Measurements from ENCODE around the gene PARN.
A peak's percentile ranks its signal among the peaks of the same experiment; 100 is the strongest.

PARN gene

DNA sequence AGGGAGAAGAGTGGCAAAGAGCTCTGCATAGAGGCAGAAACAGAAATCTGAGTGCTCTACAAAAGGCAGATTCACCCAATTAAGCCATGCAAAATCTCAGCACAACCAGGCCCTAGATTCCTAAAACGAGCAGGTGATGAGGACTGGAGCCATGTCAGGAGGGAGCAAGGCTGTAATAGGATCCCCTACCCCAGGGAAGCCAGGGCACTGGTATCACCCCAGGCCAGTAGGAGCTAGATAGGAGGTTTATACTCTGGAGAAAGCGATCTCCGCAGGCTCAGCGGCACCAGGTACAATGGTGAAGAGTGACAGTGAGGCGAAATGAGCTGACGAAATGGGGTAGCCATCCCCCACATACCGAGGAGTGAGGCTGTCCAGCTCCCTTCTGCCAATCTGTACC is 171.5 kb downstream of the PARN start:
- H3K4me3 ChIP-seq (ENCODE audit: low read length): no peak overlapping the region
- DNase-seq (ENCODE audit: low read depth): no peak
- TF ChIP-seq CTCF (conservative IDR thresholded peaks at IDR 0.05; ENCODE audit: low read length): no peak

DNA sequence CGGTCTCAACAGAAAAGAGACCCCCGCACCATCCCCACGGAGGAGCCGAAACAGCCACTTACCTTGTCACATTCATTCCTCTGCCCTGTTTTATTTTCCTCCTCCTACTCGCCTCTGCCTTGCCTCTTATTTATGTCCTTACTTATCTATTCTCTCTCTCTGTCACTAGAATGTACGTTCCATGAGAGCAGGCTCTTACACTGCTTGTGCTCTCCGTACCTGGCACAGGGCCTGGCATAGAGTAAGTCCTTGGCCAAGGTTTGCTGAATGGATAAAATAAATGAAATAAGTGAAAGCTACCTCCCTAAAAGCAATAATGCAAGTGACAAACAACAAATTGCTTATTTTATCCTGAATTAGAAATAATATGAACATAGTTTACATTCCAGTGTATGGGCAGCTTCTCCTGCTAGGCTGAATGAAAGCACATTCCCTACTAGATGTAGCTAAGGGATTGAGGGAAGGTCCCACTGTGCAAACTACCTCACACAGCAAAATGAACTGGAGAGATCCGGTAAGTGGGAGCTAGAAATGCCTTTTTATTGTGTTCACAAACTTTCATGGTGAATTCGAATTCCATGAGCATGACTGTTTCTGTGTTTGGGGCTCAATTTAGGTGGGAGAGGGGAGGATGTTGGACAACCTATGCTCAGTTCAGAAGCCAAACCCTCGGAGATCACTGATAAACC is 173.1 kb downstream of the PARN start:
- TF ChIP-seq CTCF (conservative IDR thresholded peaks at IDR 0.05; ENCODE audit: low read length): no peak
- no peak for DNase-seq (ENCODE audit: low read depth)
- no peak overlapping the region for H3K4me3 ChIP-seq (ENCODE audit: low read length)

- peak; percentile 41 for DNase-seq (ENCODE audit: low read depth)
- no peak overlapping the region for H3K4me3 ChIP-seq (ENCODE audit: low read length)
- no peak for TF ChIP-seq CTCF (conservative IDR thresholded peaks at IDR 0.05; ENCODE audit: low read length)
These were observed 174.5 kb downstream of the PARN start for GRCh38 chr16:14455573-14455972.

DNA sequence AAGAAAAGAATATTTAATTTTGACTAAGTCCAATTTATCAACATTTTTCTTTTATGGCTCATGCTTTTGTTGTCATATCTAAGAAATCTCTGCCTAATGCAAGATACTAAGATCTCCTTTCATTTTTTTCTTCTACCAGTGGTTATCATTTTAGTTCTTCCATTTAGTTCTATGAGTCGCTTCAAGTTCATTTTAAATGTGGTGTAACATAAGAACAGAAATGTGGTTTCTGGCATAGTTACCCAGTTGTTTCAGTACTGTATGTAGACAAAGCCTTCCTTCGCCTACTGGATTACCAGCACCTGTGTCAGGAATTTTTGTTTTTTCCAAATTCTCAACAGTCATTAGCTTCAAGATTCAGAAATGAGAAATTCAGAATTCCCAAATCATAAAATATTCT is 175.7 kb downstream of the PARN start:
- TF ChIP-seq CTCF (conservative IDR thresholded peaks at IDR 0.05; ENCODE audit: low read length): no peak
- DNase-seq (ENCODE audit: low read depth): peak; percentile 51
- no peak overlapping the region for H3K4me3 ChIP-seq (ENCODE audit: low read length)

DNA sequence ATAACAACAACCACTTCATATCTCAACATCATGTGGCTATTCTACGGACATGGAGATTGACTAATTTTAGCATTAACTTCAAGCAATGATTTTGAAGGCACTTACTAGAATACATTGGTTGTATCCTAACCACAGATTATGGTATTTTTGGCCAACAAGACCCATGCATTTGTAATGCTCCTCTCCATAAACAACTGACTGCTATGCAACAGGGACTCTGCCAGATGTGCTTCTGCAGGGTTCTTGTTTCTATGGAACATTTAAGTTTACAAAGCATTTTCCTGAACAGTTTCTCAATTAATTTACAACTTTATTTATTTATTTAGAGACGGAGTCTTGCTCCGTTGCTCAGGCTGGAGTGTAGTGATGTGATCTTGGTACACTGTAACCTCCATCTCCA is 178.0 kb downstream of the PARN start:
- TF ChIP-seq CTCF (conservative IDR thresholded peaks at IDR 0.05; ENCODE audit: low read length): no peak
- H3K4me3 ChIP-seq (ENCODE audit: low read length): no peak overlapping the region
- peak; percentile 20 for DNase-seq (ENCODE audit: low read depth)

DNA sequence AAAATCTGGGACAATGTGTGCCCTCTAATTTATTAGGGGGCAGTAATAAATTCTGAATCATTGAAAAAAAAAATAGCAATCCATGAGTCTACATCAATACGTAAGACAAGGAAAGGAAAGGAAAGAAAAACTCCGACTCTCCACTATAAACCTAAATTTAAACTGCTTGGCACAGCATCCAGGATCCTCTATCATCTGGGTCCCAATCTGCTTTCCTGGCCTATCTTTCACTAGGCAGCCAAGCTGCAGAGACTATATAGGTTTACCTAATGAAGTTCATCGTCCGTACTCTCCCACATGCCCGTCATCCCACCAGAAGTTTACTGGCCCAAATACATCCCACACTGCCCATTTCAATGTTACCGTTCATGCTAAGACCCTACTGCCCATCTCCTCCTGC is 179.2 kb downstream of the PARN start:
- TF ChIP-seq CTCF (conservative IDR thresholded peaks at IDR 0.05; ENCODE audit: low read length): no peak
- DNase-seq (ENCODE audit: low read depth): no peak
- no peak overlapping the region for H3K4me3 ChIP-seq (ENCODE audit: low read length)

DNA sequence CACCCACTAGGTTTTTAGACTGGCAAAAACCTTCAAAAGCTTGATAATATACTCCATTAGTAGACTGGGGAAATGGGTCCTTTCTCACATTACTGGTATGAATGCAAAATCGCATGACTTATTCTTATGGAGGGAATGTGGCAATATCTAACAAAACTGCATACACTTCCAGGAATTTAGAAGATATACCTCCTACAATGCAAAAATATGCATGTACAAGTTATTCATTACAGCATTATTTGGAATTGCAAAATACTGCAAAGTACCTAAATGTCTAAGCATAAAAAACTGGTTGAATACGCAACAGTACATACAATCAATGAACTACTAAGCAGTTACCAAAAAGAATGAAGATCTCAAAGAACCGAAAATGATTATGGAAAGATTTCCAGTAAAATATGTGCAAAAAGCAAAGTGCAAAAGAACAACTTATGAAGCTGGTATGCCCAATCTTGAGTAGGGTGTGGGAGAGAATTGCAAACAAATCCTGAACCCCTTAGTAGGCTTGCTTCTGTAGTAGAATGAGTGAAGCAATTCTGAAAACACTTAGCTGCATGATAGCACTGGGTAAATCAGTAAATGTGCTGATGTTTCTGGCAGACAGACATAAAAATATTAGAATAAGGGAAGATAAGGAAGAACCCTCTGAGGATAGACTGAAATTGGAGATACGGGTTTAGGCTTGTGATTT is 180.1 kb downstream of the PARN start:
- peak; percentile 49 for DNase-seq (ENCODE audit: low read depth)
- no peak overlapping the region for H3K4me3 ChIP-seq (ENCODE audit: low read length)
- no peak for TF ChIP-seq CTCF (conservative IDR thresholded peaks at IDR 0.05; ENCODE audit: low read length)

Data from AG10803 (cell line).